GM21390 (cell line): Measurements from ENCODE around the gene FKBP15.
"Not testable (repeated sequence)": the region's sequence is repeated elsewhere in the genome, so short reads cannot be mapped to it uniquely, and the experiment has no call there.

Source experiments
- ATAC-seq: cut with Tn5 transposase; IDR thresholded peaks from one replicate; pipeline ENCODE4 v1.9.1; 2021; ENCODE audit not compliant: unreplicated experiment

Gene FKBP15, protein sequence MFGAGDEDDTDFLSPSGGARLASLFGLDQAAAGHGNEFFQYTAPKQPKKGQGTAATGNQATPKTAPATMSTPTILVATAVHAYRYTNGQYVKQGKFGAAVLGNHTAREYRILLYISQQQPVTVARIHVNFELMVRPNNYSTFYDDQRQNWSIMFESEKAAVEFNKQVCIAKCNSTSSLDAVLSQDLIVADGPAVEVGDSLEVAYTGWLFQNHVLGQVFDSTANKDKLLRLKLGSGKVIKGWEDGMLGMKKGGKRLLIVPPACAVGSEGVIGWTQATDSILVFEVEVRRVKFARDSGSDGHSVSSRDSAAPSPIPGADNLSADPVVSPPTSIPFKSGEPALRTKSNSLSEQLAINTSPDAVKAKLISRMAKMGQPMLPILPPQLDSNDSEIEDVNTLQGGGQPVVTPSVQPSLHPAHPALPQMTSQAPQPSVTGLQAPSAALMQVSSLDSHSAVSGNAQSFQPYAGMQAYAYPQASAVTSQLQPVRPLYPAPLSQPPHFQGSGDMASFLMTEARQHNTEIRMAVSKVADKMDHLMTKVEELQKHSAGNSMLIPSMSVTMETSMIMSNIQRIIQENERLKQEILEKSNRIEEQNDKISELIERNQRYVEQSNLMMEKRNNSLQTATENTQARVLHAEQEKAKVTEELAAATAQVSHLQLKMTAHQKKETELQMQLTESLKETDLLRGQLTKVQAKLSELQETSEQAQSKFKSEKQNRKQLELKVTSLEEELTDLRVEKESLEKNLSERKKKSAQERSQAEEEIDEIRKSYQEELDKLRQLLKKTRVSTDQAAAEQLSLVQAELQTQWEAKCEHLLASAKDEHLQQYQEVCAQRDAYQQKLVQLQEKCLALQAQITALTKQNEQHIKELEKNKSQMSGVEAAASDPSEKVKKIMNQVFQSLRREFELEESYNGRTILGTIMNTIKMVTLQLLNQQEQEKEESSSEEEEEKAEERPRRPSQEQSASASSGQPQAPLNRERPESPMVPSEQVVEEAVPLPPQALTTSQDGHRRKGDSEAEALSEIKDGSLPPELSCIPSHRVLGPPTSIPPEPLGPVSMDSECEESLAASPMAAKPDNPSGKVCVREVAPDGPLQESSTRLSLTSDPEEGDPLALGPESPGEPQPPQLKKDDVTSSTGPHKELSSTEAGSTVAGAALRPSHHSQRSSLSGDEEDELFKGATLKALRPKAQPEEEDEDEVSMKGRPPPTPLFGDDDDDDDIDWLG

DNA sequence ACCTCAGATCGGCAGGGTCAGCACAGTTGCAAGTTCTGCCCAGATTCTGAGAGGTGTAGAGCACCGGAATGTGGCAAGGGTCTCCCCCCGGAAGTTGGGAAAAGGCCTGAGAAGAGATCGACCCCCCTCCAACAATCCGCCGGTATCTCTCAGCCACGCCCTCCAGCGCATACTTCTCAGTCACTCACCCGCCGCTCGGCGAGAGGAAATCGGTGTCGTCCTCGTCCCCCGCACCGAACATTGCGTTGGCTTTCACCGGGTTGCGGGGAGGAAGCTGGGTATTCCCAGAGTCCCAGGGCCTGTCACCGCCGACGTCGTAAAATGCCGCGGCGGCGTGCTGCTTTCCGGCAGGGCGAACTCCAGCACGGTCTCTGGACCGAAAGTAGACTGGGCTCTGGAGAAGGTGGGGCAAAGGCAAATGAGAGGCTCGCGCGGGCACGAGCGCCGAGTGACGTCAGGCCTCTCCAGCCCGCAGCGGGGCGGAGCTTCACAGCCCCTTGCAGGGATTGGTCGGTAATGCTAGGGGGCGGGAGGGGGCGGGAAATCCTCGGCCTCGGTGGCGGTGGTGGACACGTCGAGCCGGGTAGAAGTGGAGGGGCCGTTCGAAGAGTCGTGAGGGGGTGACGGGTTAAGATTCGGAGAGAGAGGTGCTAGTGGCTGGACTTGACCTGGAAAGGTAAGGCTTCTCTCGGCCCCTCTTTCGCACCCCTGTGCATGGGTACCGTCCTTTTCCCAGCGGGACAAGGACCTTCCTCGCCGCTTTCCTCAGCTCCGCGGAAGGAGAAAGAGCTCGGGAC is at the start of gene FKBP15, which contains the start of gene SLC31A1:
Gene FKBP15 (minus strand): TSS at position 275 of the 797 bp plus-strand sequence. CDS start 34 bp downstream, at position 241.
Gene SLC31A1 (plus strand): TSS at position 542 of the 797 bp plus-strand sequence. CDS start 34,605 bp downstream, outside the sequence.
- peak; percentile 76 for ATAC-seq

DNA sequence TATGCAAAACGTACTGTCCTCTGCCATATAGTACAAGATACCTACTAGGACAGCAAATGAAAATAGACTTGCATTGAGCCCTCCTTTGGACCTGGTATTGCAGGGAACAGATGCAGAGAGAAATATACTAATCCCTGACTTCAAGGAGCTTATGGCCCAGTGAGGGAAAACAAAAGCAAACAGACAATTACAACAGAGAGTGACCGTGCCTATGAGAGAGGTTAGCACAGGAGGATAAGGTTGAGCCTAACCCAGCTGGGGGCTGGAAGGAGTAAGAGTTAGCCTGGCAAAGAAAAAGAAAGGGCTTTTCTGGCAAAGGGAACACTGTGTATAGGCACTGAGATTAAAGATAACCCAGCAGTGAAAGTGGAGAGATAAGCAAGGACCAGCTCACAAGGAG is 48.8 kb upstream of the FKBP15 start:
- no peak for ATAC-seq

DNA sequence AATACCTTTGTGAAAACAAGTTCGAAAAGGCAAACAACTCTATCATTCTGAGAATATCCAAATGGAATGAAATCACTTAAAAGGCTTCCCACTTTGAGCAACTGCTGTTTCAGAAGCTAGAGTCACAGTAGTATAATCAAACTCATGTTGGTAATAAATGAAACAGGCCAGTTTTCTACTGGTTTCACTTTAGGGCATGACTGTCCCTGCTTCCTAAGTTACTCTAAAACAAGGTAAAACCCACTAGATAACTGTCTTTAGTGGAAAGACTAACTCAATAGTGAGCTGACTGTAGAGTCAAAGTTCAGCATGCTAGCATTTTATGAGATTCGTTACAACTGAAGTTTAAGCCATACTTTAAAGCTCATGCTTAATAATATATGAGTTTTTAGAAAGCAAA is 48.3 kb upstream of the FKBP15 start:
- no peak for ATAC-seq

DNA sequence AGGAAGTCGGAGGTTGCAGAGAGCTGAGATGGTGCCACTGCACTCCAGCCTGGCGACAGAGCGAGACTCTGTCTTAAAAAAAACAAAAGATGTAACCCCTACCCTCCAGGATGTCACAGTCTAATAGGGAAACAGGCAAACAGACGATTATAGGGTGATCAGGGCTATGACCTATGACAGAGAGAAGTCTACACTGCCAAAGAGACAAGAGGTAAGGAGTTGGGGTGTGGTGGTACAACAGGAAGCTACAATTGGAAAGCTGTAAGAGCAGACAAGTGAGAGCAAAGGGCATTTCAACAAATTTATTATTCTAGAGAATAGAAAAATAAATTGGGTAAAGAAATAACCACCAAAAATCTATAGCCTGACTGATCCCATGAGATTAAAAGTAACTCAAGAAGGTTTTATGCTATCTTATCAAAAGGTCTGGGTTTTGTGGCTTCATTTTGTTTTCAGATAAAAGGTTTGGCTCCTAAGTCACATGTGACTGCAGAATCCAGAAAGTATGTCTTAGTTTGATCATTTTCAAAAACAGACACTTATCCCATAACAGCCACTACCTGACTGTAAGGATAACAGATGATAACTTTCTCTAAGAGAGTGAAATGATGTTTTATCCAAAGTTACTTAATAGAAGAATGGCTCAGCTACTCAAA is 47.0 kb upstream of the FKBP15 start:
- ATAC-seq, result no peak

DNA sequence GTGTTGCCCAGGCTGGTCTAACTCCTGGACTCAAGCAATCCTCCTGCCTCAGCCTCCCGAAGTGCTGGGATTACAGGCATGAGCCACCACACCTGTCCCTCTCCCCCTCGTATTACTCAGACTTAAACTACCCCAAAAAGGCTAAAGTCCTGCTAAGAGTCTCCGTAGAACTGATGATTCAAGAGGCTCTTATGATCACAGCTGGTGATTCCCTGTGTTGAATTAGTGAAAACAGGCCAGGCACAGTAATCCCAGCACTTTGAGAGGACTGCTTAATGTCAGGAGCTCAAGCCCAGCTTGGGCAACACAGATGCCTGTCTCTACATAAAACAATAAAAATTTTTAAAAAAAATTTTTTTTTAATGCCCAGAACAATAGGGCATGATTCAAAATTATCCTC is 45.1 kb upstream of the FKBP15 start:
- no peak for ATAC-seq

DNA sequence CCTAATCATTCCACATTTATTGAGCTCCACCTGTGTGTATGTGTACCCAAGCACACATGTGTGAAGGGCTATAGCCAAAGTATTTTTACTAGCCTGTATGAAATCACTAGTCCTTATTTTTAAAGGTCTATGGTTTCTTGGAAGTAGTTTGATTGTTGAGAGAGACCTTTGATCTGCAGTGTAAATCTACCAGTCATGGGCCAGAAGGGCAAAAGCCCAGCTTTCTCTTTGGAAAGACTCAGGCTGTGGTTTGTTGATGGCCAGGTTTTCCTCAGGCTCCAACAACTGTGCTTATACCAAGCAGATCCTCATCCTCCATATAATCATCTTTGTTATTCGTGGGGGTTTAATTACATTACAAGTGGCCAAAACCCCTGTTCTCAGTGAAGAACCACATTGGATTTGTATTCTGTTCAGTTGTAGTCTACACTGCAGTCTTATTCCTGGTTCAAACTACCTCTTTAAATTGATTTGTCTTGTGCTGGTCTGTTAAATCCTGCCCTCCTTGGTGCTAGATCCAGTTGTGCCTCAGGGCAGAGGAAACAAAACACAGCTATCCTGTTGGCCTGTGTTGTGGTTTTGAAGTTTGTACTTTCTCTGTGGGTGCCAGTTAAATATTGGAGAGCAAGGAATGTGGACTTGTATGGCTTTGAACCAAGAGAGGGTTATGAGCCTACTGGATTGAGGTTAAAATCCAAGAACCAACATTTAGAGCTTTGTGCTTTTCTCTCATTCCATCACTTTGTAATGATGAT is 41.0 kb upstream of the FKBP15 start:
- ATAC-seq, result no peak

DNA sequence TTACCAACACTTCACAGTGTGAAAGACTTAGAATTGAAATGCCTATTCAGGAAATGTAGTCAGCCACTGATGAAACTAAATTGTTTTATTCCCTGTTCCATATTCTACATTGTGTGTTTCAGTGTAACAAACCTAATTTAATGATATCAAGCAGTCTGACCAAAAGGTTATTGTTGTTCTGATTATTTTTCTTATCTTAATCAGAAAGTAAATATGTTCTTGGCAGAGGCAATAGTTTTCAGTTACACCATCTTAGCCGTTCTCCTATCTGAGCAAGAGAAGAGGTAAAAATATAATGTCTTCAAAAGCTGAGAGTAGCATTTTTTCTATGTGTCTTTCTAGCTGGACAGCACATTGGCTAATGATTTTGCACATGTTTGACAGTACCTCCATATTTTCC is 37.2 kb upstream of the FKBP15 start:
- no peak for ATAC-seq

DNA sequence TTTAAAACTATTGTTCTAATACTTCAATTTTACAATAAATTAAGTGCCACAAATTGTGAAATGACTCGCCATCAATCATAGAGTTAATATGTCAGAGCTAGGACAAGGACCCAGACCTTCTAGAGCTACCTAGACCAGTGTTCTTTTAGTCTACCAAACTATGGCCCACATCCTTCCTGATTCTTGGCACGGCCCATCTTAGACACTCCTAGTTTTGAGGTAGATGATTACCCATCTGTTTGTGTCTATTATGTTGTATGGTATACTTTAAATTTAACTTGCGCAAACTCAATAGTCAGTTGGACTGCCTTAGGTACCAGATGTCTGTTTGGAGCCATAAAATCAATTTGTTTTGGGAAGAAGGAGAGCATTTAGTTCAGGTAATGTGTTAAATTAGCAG is 36.8 kb upstream of the FKBP15 start:
- no peak for ATAC-seq

DNA sequence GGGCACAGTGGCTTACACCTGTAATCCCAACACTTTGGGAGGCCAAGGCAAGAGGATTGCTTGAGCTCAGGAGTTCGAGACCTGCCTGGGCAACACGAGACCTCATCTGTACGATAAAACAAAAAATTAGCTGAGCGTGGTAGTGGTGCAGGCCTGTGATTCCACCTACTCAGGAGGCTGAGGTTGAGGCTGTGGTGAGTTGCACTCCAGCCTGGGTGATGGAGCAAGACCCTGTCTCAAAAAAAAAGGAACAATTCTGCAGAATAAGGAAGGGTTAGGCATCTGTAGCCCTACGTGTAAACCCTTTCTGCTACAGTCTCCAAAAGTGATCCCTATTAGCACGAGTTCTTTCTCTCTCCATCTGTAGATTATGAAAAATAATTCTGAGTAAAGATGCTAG is 34.4 kb upstream of the FKBP15 start:
- ATAC-seq, result no peak

DNA sequence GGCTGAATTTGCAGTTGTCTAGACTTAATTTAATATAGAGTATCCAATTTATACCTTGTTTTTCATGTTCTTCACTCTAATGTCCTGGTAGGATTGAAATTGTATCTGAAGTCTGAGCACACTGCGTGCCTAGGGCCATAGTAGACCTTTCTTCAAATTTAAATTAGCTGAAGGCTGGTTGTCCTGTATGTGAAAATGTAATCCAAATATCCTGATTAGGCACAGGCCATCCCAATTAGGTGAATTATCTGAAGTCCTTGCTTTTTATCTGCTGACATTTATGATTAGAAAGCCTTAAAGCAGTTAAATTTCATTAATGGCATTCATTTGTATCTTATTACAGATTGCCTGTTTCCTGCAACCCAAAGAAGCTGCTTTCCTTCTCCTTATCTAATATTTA is 33.9 kb upstream of the FKBP15 start:
- ATAC-seq, result no peak

DNA sequence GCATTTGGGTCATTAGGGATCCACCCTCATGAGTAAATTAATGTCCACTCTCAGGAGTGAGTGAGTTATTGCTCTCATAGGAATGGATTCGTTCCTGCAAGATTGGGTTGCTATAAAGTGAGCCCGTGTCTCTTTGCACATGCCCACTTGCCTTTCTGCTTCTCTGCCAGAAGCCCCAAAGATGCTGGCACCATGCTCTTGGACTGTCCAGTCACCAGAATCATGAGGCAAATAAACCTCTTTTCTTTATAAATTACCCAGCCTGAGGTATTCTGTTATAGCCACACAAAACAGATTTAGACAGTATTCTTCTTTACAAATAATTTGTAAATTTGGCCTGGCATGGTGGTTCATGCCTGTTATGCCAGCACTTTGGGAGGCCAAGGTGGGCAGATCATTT is 29.7 kb upstream of the FKBP15 start:
- ATAC-seq, result no peak

DNA sequence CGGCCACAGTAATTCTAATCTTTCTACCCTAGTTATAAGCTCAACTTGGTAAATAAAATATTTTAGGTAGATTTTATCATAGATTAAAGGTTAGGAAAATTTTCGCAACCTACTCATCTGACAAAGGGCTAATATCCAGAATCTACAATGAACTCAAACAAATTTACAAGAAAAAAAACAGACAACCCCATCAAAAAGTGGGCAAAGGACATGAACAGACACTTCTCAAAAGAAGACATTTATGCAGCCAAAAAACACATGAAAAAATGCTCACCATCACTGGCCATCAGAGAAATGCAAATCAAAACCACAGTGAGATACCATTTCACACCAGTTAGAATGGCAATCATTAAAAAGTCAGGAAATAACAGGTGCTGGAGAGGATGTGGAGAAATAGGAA is 28.6 kb upstream of the FKBP15 start:
- ATAC-seq, result not testable (repeated sequence)

DNA sequence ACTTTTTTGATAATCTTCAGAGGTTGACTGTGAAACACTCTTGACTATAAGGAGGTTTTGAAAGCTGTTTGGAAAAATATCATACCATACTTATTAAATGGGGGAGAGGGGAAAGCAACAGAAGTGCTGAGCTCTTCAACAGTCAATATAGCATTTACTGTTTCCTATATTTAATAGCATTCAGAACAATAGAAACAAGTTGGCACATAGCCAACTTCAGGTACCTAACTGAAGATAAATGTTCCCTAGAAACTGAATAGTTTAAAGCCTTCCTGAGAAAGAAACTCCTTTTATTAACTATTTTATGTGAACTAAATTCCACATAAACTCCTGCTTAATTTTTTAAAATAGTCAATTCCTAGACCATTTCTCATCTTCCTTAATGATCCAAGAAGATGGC is 26.6 kb upstream of the FKBP15 start:
- no peak for ATAC-seq

DNA sequence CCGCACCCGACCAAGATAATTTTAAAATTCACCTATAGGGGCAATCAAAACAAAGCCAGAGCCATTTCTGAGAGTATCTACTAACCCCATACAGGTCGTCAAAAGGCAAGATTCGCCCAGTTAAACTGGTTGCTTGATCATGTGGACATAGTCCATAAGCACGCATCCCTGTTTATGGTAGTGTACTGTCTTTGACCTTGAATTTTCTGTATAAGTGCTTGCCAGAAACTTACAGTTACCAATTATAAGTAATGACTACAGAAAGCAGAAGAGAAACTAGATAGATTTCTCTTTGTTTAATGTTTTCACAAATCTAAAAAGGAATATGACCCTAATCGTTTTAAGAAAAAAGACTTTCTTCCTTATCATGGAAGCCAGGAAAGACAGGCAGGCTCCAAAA is 25.9 kb upstream of the FKBP15 start:
- ATAC-seq, result no peak

DNA sequence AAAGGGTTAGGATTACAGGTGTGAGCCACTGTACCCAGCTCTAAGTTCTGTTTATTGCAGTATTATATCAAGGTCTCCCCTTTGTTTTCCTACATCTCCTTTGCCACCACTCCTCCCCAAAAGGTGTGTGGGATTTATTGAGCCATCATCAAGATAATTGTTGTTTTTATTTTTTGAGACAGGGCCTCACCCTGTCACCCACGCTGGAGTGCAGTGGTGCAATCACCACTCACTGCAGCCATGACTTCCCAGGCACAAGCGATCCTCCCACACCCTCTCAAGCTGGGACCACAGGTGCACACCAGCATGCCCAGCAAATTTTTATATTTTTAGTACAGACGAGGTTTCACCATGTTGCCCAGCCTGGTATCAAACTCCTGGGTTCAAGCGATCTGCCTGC is 24.8 kb upstream of the FKBP15 start:
- no peak for ATAC-seq

DNA sequence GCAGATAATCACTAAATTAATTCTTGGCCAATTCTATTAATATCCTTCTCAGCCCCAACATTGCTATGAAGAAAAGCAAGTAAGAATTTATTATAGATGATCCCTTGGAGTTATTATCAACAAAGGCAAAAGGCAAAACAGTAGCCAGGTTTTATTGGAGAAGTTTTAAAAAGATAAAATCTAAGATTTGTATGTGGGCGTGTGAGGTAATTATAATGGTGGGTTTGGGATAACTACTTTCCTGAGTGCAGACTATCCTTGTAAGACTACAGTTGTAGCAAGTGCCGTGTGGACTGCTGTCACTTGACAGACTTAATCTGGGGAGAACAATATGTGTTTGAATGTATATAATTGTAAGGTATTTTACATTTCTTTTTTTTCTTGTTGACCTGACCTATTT is 23.5 kb upstream of the FKBP15 start:
- no peak for ATAC-seq

DNA sequence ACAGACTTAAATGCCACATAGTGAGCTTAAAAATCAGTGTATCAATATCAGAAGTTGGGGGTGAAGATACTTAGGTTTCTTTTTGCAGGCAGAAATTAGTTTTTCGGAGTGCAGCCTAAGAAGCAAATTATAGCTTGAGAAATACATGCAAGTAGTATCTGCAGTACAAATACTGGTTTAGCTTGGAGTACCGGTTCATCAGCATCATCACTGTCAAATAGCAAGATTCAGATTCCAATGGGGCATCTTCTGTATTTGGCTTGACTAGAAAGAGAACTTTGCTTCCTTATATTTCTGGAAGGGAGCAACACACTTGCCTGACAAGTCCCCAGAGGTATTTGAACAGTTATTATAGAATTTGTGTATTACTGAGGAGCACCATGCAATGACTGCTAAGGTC is 20.1 kb upstream of the FKBP15 start:
- ATAC-seq, result no peak

DNA sequence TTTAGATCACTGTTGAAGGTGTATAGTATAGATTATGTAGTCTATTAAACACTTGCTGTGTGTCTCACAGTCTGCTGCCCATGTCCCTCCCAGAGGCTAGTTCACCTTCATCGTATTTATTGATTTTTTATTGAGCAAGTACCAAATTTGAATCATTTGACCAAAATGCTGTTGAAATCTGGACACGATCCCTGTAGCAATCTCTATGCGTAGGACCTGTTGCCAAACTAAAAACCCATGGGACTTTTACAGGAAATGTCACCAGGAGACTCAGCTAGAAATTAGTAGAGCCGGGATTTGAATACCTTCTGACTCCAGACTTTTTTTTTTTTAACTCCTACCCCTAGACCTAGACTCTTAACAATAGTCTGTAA is 17.8 kb upstream of the FKBP15 start:
- ATAC-seq, result no peak

DNA sequence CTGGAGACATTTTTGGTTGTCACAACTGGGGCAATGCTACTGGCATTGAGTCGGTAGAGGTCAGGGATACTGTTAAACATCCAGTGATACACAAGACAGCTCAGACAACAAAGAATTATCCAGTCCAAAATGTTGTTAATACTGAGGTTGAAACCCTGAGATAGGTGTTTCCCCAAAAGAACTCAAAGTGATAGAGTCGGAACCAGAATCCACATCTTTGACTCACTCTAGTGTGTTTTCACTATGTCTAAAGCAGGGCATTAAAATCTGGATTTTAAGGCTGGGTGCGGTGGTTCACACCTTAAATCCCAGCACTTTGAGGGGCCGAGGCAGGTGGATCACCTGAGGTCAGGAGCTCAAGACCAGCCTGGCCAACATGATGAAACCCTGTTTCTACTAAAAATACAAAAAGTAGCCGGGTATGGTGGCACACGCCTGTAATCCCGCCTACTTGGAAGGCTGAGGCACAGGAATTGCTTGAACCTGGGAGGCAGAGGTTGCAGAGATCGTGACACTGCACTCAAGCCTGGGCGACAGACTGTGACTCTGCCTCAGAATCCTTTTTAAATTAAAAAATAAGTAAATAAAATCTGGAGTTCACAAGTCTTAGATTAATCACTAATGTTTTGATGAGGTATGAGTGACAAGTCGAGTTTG is 17.3 kb upstream of the FKBP15 start:
- ATAC-seq, result no peak
